Activated naive CD8-positive, alpha-beta T cell treated with anti-CD3 and anti-CD28 coated beads for 36 hours (primary cell): ENCODE data around the gene RHOV. TPM values are rescaled to one million over a fixed set of nuclear protein-coding genes. Genes with fewer than 3 reads are reported as not detected.

Experiments
- DNase-seq: peaks from one replicate; pipeline ENCODE4 v3.0.0; 2021
- H3K27ac Mint-ChIP-seq: one replicate; pipeline ENCODE4 v1.8.0; 2022; ENCODE audit warnings: mild to moderate bottlenecking, moderate library complexity, mixed read lengths
- H3K27me3 Mint-ChIP-seq: one replicate; pipeline ENCODE4 v1.8.0; 2022; ENCODE audit warnings: mild to moderate bottlenecking, mixed read lengths
- H3K36me3 Mint-ChIP-seq: one replicate; pipeline ENCODE4 v1.8.0; 2021; ENCODE audit warnings: mild to moderate bottlenecking, mixed read lengths
- H3K4me1 Mint-ChIP-seq: one replicate; pipeline ENCODE4 v1.8.0; 2021; ENCODE audit warnings: mixed read lengths
- H3K4me3 Mint-ChIP-seq: one replicate; pipeline ENCODE4 v1.8.0; 2022; ENCODE audit warnings: mild to moderate bottlenecking, moderate library complexity, mixed read lengths
- H3K9me3 Mint-ChIP-seq: one replicate; pipeline ENCODE4 v1.8.0; 2022; ENCODE audit warnings: mixed read lengths
- total RNA-seq, 2 experiments: library from RNA; stranded (reverse); gene quantifications; one replicate each; pipeline ENCODE4 v1.2.3, GENCODE V29; 2021

RHOV gene
- total RNA-seq, result under 1 TPM; 0.45 to 0.50 TPM

- Mint-ChIP-seq H3K36me3 (no peaks in the 10 kb centered on the region), H3K4me3 (peak within 1 kb of the TSS; percentile 84), H3K4me1 (peaks cover 22% of the 10 kb centered on the region), H3K27ac (no peak within 1 kb of the TSS), H3K9me3 (no peaks in the 10 kb centered on the region), H3K27me3 (peaks cover 17% of the 10 kb centered on the region)
- peak; percentile 67 for DNase-seq
Observed at GRCh38 chr15:40873694-40874561, at the start of gene RHOV. Gene RHOV (minus strand): TSS chr15:40874234. CDS start chr15:40874139, 95 bp downstream.

GRCh38 chr15:40923551-40923950, 49.5 kb upstream of the RHOV start:
- Mint-ChIP-seq H3K27me3 (peaks cover 43% of the 10 kb centered on the region), H3K36me3 (no peaks in the 10 kb centered on the region), H3K27ac (no peak overlapping the region), H3K9me3 (no peaks in the 10 kb centered on the region), H3K4me1 (peaks cover 13% of the 10 kb centered on the region), H3K4me3 (no peak overlapping the region)
- no peak for DNase-seq

GRCh38 chr15:40922608-40923005, 48.6 kb upstream of the RHOV start:
- Mint-ChIP-seq H3K4me3 (no peak overlapping the region), H3K27me3 (peaks cover 35% of the 10 kb centered on the region), H3K9me3 (no peaks in the 10 kb centered on the region), H3K36me3 (no peaks in the 10 kb centered on the region), H3K4me1 (peaks cover 12% of the 10 kb centered on the region), H3K27ac (no peak overlapping the region)
- DNase-seq, result no peak

GRCh38 chr15:40921949-40922607, 48.0 kb upstream of the RHOV start:
- H3K27me3 Mint-ChIP-seq, result peaks cover 30% of the 10 kb centered on the region
- H3K36me3 Mint-ChIP-seq, result no peaks in the 10 kb centered on the region
- H3K4me3 Mint-ChIP-seq, result no peak overlapping the region
- DNase-seq, result no peak
- no peak overlapping the region for H3K27ac Mint-ChIP-seq
- no peaks in the 10 kb centered on the region for H3K9me3 Mint-ChIP-seq
- H3K4me1 Mint-ChIP-seq, result peaks cover 9% of the 10 kb centered on the region

- no peaks in the 10 kb centered on the region for H3K36me3 Mint-ChIP-seq
- DNase-seq, result no peak
- no peaks in the 10 kb centered on the region for H3K27me3 Mint-ChIP-seq
- H3K4me3 Mint-ChIP-seq, result no peak overlapping the region
- no peaks in the 10 kb centered on the region for H3K4me1 Mint-ChIP-seq
- H3K9me3 Mint-ChIP-seq, result no peaks in the 10 kb centered on the region
- H3K27ac Mint-ChIP-seq, result no peak overlapping the region
Observed at GRCh38 chr15:40918799-40919392, 44.9 kb upstream of the RHOV start.

GRCh38 chr15:40918146-40918798, 44.2 kb upstream of the RHOV start:
- H3K36me3 Mint-ChIP-seq, result no peaks in the 10 kb centered on the region
- H3K4me1 Mint-ChIP-seq, result no peaks in the 10 kb centered on the region
- no peaks in the 10 kb centered on the region for H3K9me3 Mint-ChIP-seq
- DNase-seq, result no peak
- no peaks in the 10 kb centered on the region for H3K27me3 Mint-ChIP-seq
- H3K27ac Mint-ChIP-seq, result no peak overlapping the region
- no peak overlapping the region for H3K4me3 Mint-ChIP-seq

GRCh38 chr15:40917585-40917984, 43.6 kb upstream of the RHOV start:
- Mint-ChIP-seq H3K27ac (no peak overlapping the region), H3K9me3 (no peaks in the 10 kb centered on the region), H3K27me3 (no peaks in the 10 kb centered on the region), H3K4me3 (no peak overlapping the region), H3K4me1 (no peaks in the 10 kb centered on the region), H3K36me3 (no peaks in the 10 kb centered on the region)
- no peak for DNase-seq

- no peak overlapping the region for H3K27ac Mint-ChIP-seq
Observed at GRCh38 chr15:40915679-40916078, 41.6 kb upstream of the RHOV start.

GRCh38 chr15:40915116-40915661, 41.2 kb upstream of the RHOV start:
- H3K27me3 Mint-ChIP-seq, result no peaks in the 10 kb centered on the region
- H3K27ac Mint-ChIP-seq, result no peak overlapping the region
- no peaks in the 10 kb centered on the region for H3K9me3 Mint-ChIP-seq
- peaks cover 2% of the 10 kb centered on the region for H3K4me1 Mint-ChIP-seq
- no peak overlapping the region for H3K4me3 Mint-ChIP-seq
- DNase-seq, result no peak
- H3K36me3 Mint-ChIP-seq, result no peaks in the 10 kb centered on the region

More at GRCh38 chr15:40915679-40916078, 41.6 kb upstream of the RHOV start:
- H3K36me3 Mint-ChIP-seq, result no peaks in the 10 kb centered on the region
- no peak overlapping the region for H3K4me3 Mint-ChIP-seq
- no peaks in the 10 kb centered on the region for H3K9me3 Mint-ChIP-seq
- DNase-seq, result no peak
- H3K27me3 Mint-ChIP-seq, result no peaks in the 10 kb centered on the region
- H3K4me1 Mint-ChIP-seq, result peaks cover 1% of the 10 kb centered on the region

- no peaks in the 10 kb centered on the region for H3K36me3 Mint-ChIP-seq
Observed at GRCh38 chr15:40914486-40914885, 40.5 kb upstream of the RHOV start.

GRCh38 chr15:40914013-40914412, 40.0 kb upstream of the RHOV start:
- Mint-ChIP-seq H3K9me3 (no peaks in the 10 kb centered on the region), H3K4me1 (peaks cover 4% of the 10 kb centered on the region), H3K27me3 (no peaks in the 10 kb centered on the region), H3K4me3 (no peak overlapping the region), H3K27ac (no peak overlapping the region), H3K36me3 (no peaks in the 10 kb centered on the region)
- no peak for DNase-seq

More at GRCh38 chr15:40914486-40914885, 40.5 kb upstream of the RHOV start:
- no peak for DNase-seq
- H3K4me3 Mint-ChIP-seq, result no peak overlapping the region
- H3K27ac Mint-ChIP-seq, result no peak overlapping the region
- H3K9me3 Mint-ChIP-seq, result no peaks in the 10 kb centered on the region
- H3K27me3 Mint-ChIP-seq, result no peaks in the 10 kb centered on the region
- peaks cover 4% of the 10 kb centered on the region for H3K4me1 Mint-ChIP-seq

GRCh38 chr15:40912478-40912877, 38.4 kb upstream of the RHOV start:
- H3K9me3 Mint-ChIP-seq, result no peaks in the 10 kb centered on the region
- H3K36me3 Mint-ChIP-seq, result no peaks in the 10 kb centered on the region

GRCh38 chr15:40911693-40912092, 37.7 kb upstream of the RHOV start:
- Mint-ChIP-seq H3K4me3 (no peak overlapping the region), H3K27ac (no peak overlapping the region), H3K9me3 (no peaks in the 10 kb centered on the region), H3K36me3 (no peaks in the 10 kb centered on the region), H3K4me1 (peaks cover 12% of the 10 kb centered on the region), H3K27me3 (no peaks in the 10 kb centered on the region)
- no peak for DNase-seq

More at GRCh38 chr15:40912478-40912877, 38.4 kb upstream of the RHOV start:
- Mint-ChIP-seq H3K27ac (no peak overlapping the region), H3K4me3 (no peak overlapping the region), H3K4me1 (peaks cover 8% of the 10 kb centered on the region), H3K27me3 (no peaks in the 10 kb centered on the region)
- DNase-seq, result no peak

GRCh38 chr15:40911141-40911540, 37.1 kb upstream of the RHOV start:
- Mint-ChIP-seq H3K27ac (no peak overlapping the region), H3K4me1 (peaks cover 12% of the 10 kb centered on the region), H3K9me3 (no peaks in the 10 kb centered on the region), H3K36me3 (no peaks in the 10 kb centered on the region), H3K27me3 (no peaks in the 10 kb centered on the region), H3K4me3 (no peak overlapping the region)
- no peak for DNase-seq
